GM21381 (cell line): ENCODE data around the gene SLC39A11.
"Not testable (repeated sequence)": the region's sequence is repeated elsewhere in the genome, so short reads cannot be mapped to it uniquely, and the experiment has no call there.

ENCODE experiments used
- ATAC-seq: cut with Tn5 transposase; IDR thresholded peaks from one replicate; pipeline ENCODE4 v1.9.1; 2021; ENCODE audit warnings: mild to moderate bottlenecking, moderate library complexity; ENCODE audit not compliant: unreplicated experiment

Gene SLC39A11

GRCh38 chr17:73072219-73072962 lies 20.1 kb downstream of the SLC39A11 start:
- ATAC-seq, result no peak

DNA sequence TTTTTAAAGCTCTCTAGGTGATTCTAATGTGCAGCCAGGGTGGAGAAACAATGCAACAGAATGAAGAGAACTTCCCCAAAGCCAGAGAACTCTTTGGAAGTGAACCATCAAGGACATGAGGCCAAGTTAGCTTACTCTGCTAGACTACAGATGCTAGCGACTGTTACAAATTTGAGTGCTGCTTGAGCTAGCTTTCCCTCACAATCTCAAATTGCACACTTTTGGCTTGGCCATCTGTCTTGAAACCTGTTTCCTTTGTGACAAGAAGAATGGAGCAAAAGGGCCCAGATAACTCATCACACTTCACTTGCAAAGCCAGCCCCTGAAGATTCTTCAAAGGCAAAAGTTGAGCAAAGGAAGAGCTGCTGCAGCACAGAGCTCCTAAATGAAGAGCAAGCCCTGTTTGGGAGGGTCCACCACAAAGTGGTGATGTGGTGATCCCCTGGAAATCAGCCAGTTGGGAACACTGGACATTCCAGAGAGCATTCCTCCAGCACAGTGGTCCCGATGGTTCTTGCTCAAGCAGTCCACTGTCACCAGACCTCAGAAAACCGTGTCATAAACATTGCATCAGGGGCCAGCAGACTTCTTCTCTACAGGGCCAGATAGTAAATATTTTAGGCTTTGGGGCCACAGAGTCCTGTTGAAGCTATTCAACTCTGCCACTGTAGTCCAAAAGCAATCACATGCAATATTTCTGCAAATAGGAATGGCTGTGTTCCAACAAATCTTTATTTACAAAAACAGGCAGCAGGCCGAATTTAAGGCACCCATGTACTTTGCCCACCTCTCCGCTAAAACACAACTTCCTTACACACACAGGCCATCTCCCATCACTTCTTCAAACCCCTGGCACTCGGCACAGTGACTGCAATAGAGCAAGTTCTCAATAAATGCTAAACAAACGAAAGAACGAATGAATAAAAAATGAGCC lies 21.2 kb downstream of the SLC39A11 start:
- no peak for ATAC-seq

DNA sequence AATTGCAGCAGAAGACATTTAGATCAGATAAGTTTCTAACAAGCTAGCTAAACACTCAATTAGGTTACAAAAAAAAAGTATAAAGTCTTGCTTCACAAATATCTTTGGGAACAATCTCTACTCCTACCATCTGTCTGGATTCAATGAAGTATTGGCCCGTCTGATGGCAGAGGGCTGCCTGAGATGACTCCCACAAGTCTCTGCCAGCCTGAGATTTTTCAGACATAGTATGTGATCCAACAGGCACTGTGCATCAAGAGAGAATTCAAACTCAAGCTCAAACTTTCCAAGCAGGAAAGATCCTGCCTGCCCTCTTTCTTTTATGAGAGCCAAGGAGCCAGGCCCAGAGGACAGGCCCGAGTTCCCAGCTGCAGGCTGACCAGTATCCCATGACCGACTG lies 22.6 kb downstream of the SLC39A11 start:
- no peak for ATAC-seq

GRCh38 chr17:73069164-73069770 lies 23.2 kb downstream of the SLC39A11 start:
- ATAC-seq, result no peak

GRCh38 chr17:73068322-73069153 lies 23.9 kb downstream of the SLC39A11 start:
- ATAC-seq, result no peak

DNA sequence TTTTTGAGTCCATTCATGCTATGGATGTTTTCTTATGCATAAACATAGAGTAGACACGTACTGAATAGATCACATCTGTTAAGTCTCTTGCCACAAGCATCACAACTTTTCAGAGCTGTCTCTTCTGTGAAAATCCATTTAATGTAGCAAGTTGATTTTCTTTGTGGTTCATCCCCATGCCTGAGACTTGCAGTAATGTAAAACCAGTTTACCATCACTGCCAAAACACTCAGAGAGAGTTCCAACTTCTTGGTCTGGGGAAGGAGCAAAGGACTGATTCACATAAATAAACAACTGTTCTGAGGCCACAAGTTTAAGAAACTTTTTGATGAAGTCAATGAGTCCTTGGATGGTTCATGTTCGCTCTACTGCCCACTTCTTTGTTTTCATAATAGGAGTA lies 24.8 kb downstream of the SLC39A11 start:
- ATAC-seq, result not testable (repeated sequence)

GRCh38 chr17:73067075-73067474 lies 25.4 kb downstream of the SLC39A11 start:
- ATAC-seq, result no peak

GRCh38 chr17:73066148-73066884 lies 26.2 kb downstream of the SLC39A11 start:
- ATAC-seq, result no peak

DNA sequence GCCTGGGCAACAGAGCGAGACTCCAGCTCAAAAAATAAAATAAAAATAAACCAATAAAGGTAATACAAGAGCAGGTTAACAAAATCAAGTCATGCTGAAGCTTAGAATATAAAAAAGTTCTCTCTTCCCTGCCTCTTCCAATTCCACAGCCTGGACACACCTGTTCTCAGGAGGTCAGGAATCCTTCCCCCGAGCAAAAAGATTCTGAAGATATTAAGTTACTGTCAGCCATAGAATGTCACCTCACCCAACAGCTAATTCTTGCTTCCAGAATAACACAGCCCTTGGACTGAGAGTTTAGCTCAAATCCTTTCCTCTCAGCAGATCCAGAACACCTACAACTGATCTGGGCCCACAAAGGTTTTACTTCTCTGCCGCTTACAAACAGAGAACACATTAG lies 27.1 kb downstream of the SLC39A11 start:
- ATAC-seq, result no peak

GRCh38 chr17:73064084-73064938 lies 28.2 kb downstream of the SLC39A11 start:
- ATAC-seq, result no peak

DNA sequence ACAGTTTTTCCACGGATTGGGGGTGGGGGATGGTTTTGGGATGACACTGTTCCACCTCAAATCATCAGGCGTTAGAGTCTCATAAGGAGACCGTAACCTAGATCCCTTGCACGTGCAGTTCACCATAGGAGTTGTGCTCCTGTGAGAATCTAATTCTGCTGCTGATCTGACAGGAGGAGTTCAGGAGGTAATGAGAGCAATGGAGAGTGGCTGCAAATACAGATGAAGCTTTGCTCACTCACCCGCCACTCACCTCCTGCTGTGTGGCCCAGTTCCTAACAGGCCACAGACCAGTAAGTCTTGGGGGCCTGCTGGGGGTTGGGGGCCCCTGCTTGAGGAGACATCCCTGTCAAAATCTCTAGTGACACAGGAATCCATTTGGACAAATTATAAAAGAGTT lies 29.8 kb downstream of the SLC39A11 start:
- ATAC-seq, result no peak

DNA sequence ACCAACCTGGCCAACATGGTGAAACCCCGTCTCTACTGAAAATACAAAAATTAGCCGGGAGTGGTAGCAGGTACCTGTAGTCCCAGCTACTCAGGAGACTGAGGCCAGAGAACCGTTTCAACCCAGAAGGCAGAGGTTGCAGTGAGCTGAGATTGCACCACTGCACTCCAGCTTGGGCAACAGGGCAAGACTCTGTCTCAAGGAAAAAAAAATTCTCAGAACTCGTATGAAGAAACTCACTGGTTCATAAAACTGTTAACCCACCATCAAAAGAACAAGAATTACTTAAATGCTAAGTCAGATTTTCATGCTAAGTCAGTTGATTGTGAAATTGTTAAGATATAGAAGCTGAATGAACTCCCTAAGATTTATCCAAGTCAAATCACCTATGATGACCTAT lies 31.3 kb downstream of the SLC39A11 start:
- ATAC-seq, result no peak

DNA sequence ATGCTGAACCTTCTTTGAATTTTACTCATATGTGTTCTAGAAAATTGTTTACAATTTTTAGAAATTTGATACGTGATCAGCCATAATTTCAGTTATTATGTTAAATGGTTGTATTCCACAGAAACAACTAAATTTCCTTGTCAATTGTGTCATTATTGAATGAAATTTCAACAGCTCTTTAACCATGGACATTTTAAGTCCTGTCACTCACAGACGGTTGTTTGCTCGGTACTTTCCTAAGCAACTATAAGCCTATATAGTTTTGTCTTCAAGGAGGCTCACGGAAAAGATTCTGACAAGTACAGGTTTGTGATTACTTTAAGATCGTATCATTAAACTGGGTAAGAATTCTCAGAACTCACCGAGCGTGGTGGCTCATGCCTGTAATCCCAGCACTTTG lies 31.8 kb downstream of the SLC39A11 start:
- ATAC-seq, result no peak

GRCh38 chr17:73059713-73060112 lies 32.8 kb downstream of the SLC39A11 start:
- ATAC-seq, result not testable (repeated sequence)

DNA sequence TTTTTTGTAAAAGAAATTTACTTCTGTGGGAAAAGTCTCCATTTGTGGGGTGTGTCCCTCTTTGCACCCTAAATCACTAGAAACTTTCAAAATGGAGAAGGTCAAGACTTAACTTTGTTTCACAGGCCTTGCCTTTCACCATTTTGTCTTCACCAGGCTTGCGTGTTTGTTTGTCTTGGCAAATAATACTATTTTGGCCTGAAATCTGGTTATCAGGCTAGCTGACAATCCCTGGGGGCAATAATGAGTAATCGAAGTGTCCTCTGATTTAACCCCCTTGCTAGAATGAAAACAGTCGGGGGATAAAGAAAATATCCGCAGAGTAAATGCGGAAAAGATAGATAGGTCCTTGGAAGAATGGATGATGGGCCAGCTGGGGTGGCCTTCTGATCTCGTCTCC lies 34.5 kb downstream of the SLC39A11 start:
- ATAC-seq, result no peak

DNA sequence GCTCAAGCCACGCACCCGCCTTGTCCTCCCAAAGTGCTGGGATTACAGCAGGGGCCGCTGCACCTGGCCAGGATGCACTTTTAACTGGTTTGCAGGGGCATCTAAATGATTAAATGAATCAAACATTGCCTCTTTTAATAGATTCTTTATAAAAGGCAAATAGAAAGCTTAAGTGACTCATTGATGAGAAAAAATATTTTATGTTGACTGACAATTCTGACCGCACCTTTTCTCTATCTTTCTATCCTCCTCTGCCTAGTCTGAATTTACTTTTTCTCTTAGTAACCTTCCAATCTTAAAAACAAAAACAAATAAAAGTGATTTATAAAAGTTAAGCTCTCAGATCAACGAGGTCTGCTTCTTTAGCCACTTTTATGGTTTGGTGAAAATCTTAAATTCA lies 35.3 kb downstream of the SLC39A11 start:
- no peak for ATAC-seq

GRCh38 chr17:73052923-73053322 lies 39.6 kb downstream of the SLC39A11 start:
- ATAC-seq, result no peak

DNA sequence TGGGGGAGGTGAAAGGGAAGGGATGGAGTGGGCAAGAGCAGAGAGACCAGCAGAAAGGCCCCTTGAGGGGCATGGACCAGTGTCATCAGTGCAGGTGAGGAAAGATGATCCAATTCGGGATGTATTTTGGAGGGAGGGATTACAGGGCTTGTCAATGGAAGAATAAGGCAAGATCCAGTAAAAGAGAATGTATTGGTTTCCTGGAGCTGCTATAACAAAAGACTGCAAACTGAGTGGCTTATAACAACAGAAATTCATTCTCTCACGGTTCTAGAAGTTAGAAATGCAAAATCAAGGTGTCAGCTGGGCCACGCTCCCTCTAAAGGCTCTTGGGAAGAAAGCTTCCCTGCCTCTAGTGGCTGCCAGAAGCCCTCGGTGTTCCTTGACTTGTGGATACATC lies 41.7 kb downstream of the SLC39A11 start:
- ATAC-seq, result no peak

GRCh38 chr17:73048170-73048569 lies 44.3 kb downstream of the SLC39A11 start:
- ATAC-seq, result no peak
